K562 (cell line): ENCODE measurements around the gene OBSCN. TPM values are rescaled to one million over a fixed set of nuclear protein-coding genes. Genes with fewer than 3 reads are reported as not detected.

Source experiments
- ATF3 ChIP-seq, 2 experiments: fragments of 450-650 bp in 1 of 2; sonication (generic) in 1 of 2; formaldehyde crosslinking in 1 of 2; IDR thresholded peaks in 1 of 2; conservative IDR thresholded peaks in 1 of 2; 2 replicates each; pipeline versions ENCODE4 v1.6.1 to v1.8.1; 2016 to 2023; ENCODE audit warnings: mild to moderate bottlenecking in 2 of 2, moderate library complexity in 2 of 2, inconsistent platforms in 1 of 2, missing genetic modification reagents in 1 of 2
- ETV5 ChIP-seq: sonication (generic); formaldehyde crosslinking; IDR thresholded peaks from 2 replicates; pipeline ENCODE4 v1.4.0; 2020; ENCODE audit warnings: low read depth, mild to moderate bottlenecking, missing genetic modification reagents
- HDGF ChIP-seq: fragments of 450-650 bp; IDR thresholded peaks from 2 replicates; pipeline ENCODE4 v1.6.1; 2016
- HNRNPK ChIP-seq: fragments of 200-400 bp; formaldehyde crosslinking; IDR thresholded peaks from one replicate; pipeline ENCODE4 v1.6.1; 2018; ENCODE audit warnings: mild to moderate bottlenecking, low read depth, low read length; ENCODE audit not compliant: poor library complexity, severe bottlenecking
- HOXB6 ChIP-seq: fragments of 250-450 bp; sonication (Bioruptor Pico); IDR thresholded peaks from 2 replicates; pipeline ENCODE4 v1.5.1; 2022; ENCODE audit warnings: mild to moderate bottlenecking, borderline replicate concordance
- MTA3 ChIP-seq: fragments of 450-650 bp; formaldehyde crosslinking; IDR thresholded peaks from 2 replicates; pipeline ENCODE4 v1.6.1; 2017; ENCODE audit warnings: mild to moderate bottlenecking, borderline replicate concordance
- NR1H2 ChIP-seq: sonication (generic); formaldehyde crosslinking; IDR thresholded peaks from 2 replicates; pipeline ENCODE4 v1.4.0; 2020; ENCODE audit warnings: mild to moderate bottlenecking, missing genetic modification reagents
- POLR2G ChIP-seq: fragments of 200-400 bp; formaldehyde crosslinking; IDR thresholded peaks from 2 replicates; pipeline ENCODE4 v1.6.1; 2017; ENCODE audit warnings: low read depth, mild to moderate bottlenecking, antibody characterized with exemption, low read length, moderate library complexity
- RAD51 ChIP-seq: fragments of 450-650 bp; IDR thresholded peaks from 2 replicates; pipeline ENCODE4 v1.7.1; 2016; ENCODE audit warnings: low read depth, mild to moderate bottlenecking, borderline replicate concordance
- SMAD2 ChIP-seq: fragments of 150-350 bp; IDR thresholded peaks from 2 replicates; pipeline ENCODE4 v1.6.1; 2014; ENCODE audit warnings: low read depth, mild to moderate bottlenecking, low read length
- SREBF2 ChIP-seq: sonication (generic); formaldehyde crosslinking; IDR thresholded peaks from 2 replicates; pipeline ENCODE4 v1.4.0; 2020; ENCODE audit warnings: mild to moderate bottlenecking, missing genetic modification reagents
- U2AF2 ChIP-seq: fragments of 200-400 bp; formaldehyde crosslinking; optimal IDR thresholded peaks from 2 replicates; pipeline ENCODE3; 2017; ENCODE audit warnings: low read depth, mild to moderate bottlenecking, low read length
- USF1 ChIP-seq: sonication (generic); formaldehyde crosslinking; IDR thresholded peaks from 2 replicates; pipeline ENCODE4 v1.9.0; 2022; ENCODE audit warnings: mild to moderate bottlenecking, missing genetic modification reagents
- ZFPM2 ChIP-seq: fragments of 250-450 bp; sonication (Bioruptor Pico); IDR thresholded peaks from 2 replicates; pipeline ENCODE4 v1.5.1; 2022; ENCODE audit warnings: mild to moderate bottlenecking
- ZKSCAN1 ChIP-seq: fragments of 150-350 bp; IDR thresholded peaks from 2 replicates; pipeline ENCODE4 v1.6.1; 2016; ENCODE audit warnings: low read depth, low read length
- ZNF143 ChIP-seq: sonication (generic); formaldehyde crosslinking; IDR thresholded peaks from 2 replicates; pipeline ENCODE4 v1.9.0; 2022; ENCODE audit warnings: mild to moderate bottlenecking, missing genetic modification reagents
- ZNF512 ChIP-seq: IDR thresholded peaks from 2 replicates; pipeline ENCODE4 v1.6.1; 2016; ENCODE audit warnings: missing genetic modification characterization, missing compliant biosample characterization
- polyA plus RNA-seq, 8 experiments: library from polyadenylated mRNA; depleted of rRNA in 4 of 8; stranded (reverse) in 5 of 8; unstranded in 3 of 8; fragments of >200 nt; fragmentation: Nextera tagmentation in 2 of 8; fragmentation: Illumina TruSeq in 1 of 8; extraction: Ambion mirVana in 2 of 8; extraction: Trizol in 1 of 8; gene quantifications; 2 replicates each; pipeline versions ENCODE4 v1.2.1 to v1.2.3, GENCODE V29; 2011 to 2014; ENCODE audit warnings: inconsistent platforms in 1 of 8, missing spikeins in 1 of 8
- total RNA-seq, 7 experiments: library from RNA; depleted of rRNA in 6 of 7; stranded (reverse); fragments of >200 nt in 6 of 7; fragmentation: Illumina TruSeq in 2 of 7; extraction: Trizol in 2 of 7; gene quantifications; 2 replicates each; pipeline versions ENCODE4 v1.2.1 to v1.2.3, GENCODE V29; 2011 to 2021; ENCODE audit warnings: low replicate concordance in 1 of 7

Gene OBSCN
- total and polyA plus RNA-seq, 9 of the 15 experiments (the other 6 are each of a cell fraction or from before 2014, with no cell fraction given), result 0.18 to 19.7 (median 3.6) TPM

- TF ChIP-seq ATF3 (IDR thresholded peaks at IDR 0.05) (peak; percentile 30), ATF3 (CRISPR knock-in tag; conservative IDR thresholded peaks at IDR 0.05) (peak; percentile 60; the same call in 1 of the 2 replicates), HNRNPK (no peak), HDGF (no peak), ZKSCAN1 (0 out of 2 replicates have a peak, but pooled peaks have one; percentile 47), ETV5 (CRISPR knock-in tag) (peak; percentile 59), U2AF2 (no peak), RAD51 (no peak), POLR2G (no peak), USF1 (CRISPR knock-in tag) (peak; percentile 80), ZFPM2 (CRISPR knock-in tag) (no peak), MTA3 (peak; percentile 36; the same call in 1 of the 2 replicates), ZNF512 (tag) (no peak; the same call in 1 of the 2 replicates), SMAD2 (no peak), SREBF2 (0 out of 2 replicates have a peak, but pooled peaks have one; percentile 15), HOXB6 (CRISPR knock-in tag) (no peak), ZNF143 (CRISPR knock-in tag) (no peak), NR1H2 (CRISPR knock-in tag) (0 out of 2 replicates have a peak, but pooled peaks have one; percentile 44)
Measured at GRCh38 chr1:228164561-228165371, 43.1 kb upstream of the OBSCN start (continued).
